Endothelial cell of umbilical vein (primary cell): ENCODE data around the gene MYO1B. TPM values are rescaled to one million over a fixed set of nuclear protein-coding genes. Genes with fewer than 3 reads are reported as not detected.

Experiments used
- BruUV-seq: library from RNA; stranded (reverse); fragments of 400-500 nt; replicated peaks from 2 replicates; lab custom pipeline; 2021; lab: Mats Ljungman, UMichigan
- CTCF ChIA-PET: fragments of 300-600, 350-600 bp; sonication (Branson Sonifier 250); formaldehyde crosslinking; loops from one replicate; lab custom pipeline; 2021; ENCODE audit warnings: antibody characterized with exemption, inconsistent platforms; lab: Charles Lee
- POLR2A ChIA-PET: fragments of 300-600, 350-600 bp; sonication (Branson Sonifier 250); formaldehyde crosslinking; loops from one replicate; lab custom pipeline; 2021; ENCODE audit warnings: antibody characterized with exemption, inconsistent platforms; lab: Charles Lee
- DNase-seq: peaks from one replicate; pipeline ENCODE4 v3.0.0-alpha.2; 2011; ENCODE audit warnings: low read depth, low spot score
- FAIRE-seq: peaks from 2 replicates; lab custom pipeline; 2011; peaks lifted over from hg19 to GRCh38; lab: Jason Lieb, UNC
- H2AFZ ChIP-seq: 2 replicates; pipeline ENCODE4 v1.6.0; 2012; ENCODE audit warnings: low read depth, low read length, control low read depth, inconsistent platforms
- H3K27ac ChIP-seq: 2 replicates; pipeline ENCODE4 v1.5.1; 2011; ENCODE audit warnings: low read depth, mild to moderate bottlenecking, control low read depth, low read length, moderate library complexity; ENCODE audit not compliant: insufficient read depth
- H3K27me3 ChIP-seq, 2 experiments: 2 replicates each; pipeline versions ENCODE4 v1.6.0 to v1.6.1; 2011; ENCODE audit warnings: low read length in 2 of 2, mixed read lengths in 1 of 2; ENCODE audit not compliant: control insufficient read depth in 2 of 2, insufficient read depth in 2 of 2
- H3K36me3 ChIP-seq, 2 experiments: 2 replicates in 1 of 2; 3 replicates in 1 of 2; pipeline ENCODE4 v1.5.1; 2011; ENCODE audit warnings: low read length in 2 of 2, mild to moderate bottlenecking in 1 of 2, moderate library complexity in 1 of 2; ENCODE audit not compliant: control insufficient read depth in 2 of 2, insufficient read depth in 2 of 2; ENCODE audit errors: extremely low read depth in 1 of 2
- H3K4me1 ChIP-seq: 3 replicates; pipeline ENCODE4 v1.5.1; 2011; ENCODE audit warnings: mild to moderate bottlenecking, low read length; ENCODE audit not compliant: control insufficient read depth, insufficient read depth; ENCODE audit errors: extremely low read depth
- H3K4me2 ChIP-seq: 2 replicates; pipeline ENCODE4 v1.6.1; 2011; ENCODE audit warnings: low read length, control low read depth, mixed read lengths; ENCODE audit not compliant: insufficient read depth
- H3K4me3 ChIP-seq, 3 experiments: fragments of 200-600 bp in 1 of 3; sonication (generic), shearing (Covaris generic) in 1 of 3; replicated peaks in 1 of 3; 2 replicates each; pipeline ENCODE4 v1.5.1; 2011 to 2016; ENCODE audit warnings: control low read depth in 3 of 3, low read length in 3 of 3, mild to moderate bottlenecking in 2 of 3, inconsistent platforms in 1 of 3, low read depth in 1 of 3, moderate library complexity in 1 of 3; ENCODE audit not compliant: insufficient read depth in 1 of 3
- H3K79me2 ChIP-seq: 2 replicates; pipeline ENCODE4 v1.6.0; 2012; ENCODE audit warnings: low read length, inconsistent platforms; ENCODE audit not compliant: control insufficient read depth, insufficient read depth
- H3K9ac ChIP-seq: replicated peaks from 2 replicates; pipeline ENCODE3; 2011; ENCODE audit warnings: low read length, control low read depth; ENCODE audit not compliant: insufficient read depth; ENCODE audit errors: extremely low read depth
- H3K9me1 ChIP-seq: replicated peaks from 3 replicates; pipeline ENCODE4 v1.6.0; 2011; ENCODE audit warnings: mild to moderate bottlenecking, low read length; ENCODE audit not compliant: control insufficient read depth, insufficient read depth; ENCODE audit errors: extremely low read depth
- H3K9me3 ChIP-seq: replicated peaks from 2 replicates; pipeline ENCODE4 v1.5.1; 2012; ENCODE audit warnings: low read length, inconsistent platforms; ENCODE audit not compliant: control insufficient read depth, insufficient read depth
- H4K20me1 ChIP-seq: replicated peaks from 2 replicates; pipeline ENCODE3; 2011; ENCODE audit warnings: mild to moderate bottlenecking, low read length; ENCODE audit not compliant: control insufficient read depth, insufficient read depth; ENCODE audit errors: extremely low read depth
- CTCF ChIP-seq, 2 donors: IDR thresholded peaks; 1 replicate in 1 of 2; 2 replicates in 1 of 2; pipeline ENCODE4 v1.5.1; 2011; ENCODE audit warnings: low read length in 2 of 2, mild to moderate bottlenecking in 2 of 2, moderate library complexity in 2 of 2, control low read depth in 1 of 2, inconsistent platforms in 1 of 2, low read depth in 1 of 2; ENCODE audit not compliant: insufficient read depth in 1 of 2; ENCODE audit errors: extremely low read depth in 1 of 2
- EZH2 ChIP-seq: IDR thresholded peaks from 2 replicates; pipeline ENCODE4 v1.6.1; 2012; ENCODE audit warnings: borderline replicate concordance, low read depth, mild to moderate bottlenecking, moderate library complexity, low read length, inconsistent platforms; ENCODE audit not compliant: severe bottlenecking
- FOS ChIP-seq: IDR thresholded peaks from 2 replicates; pipeline ENCODE4 v1.6.1; 2011; ENCODE audit warnings: mild to moderate bottlenecking, low read length, moderate library complexity, borderline replicate concordance; ENCODE audit not compliant: insufficient read depth
- GATA2 ChIP-seq: IDR thresholded peaks from 2 replicates; pipeline ENCODE4 v1.7.0; 2011; ENCODE audit warnings: low read depth, mild to moderate bottlenecking, moderate library complexity, mixed read lengths, low read length; ENCODE audit not compliant: insufficient read length, insufficient read depth
- JUN ChIP-seq: IDR thresholded peaks from 2 replicates; pipeline ENCODE4 v1.6.1; 2011; ENCODE audit warnings: borderline replicate concordance, low read depth; ENCODE audit not compliant: insufficient read length, insufficient read depth
- MAX ChIP-seq: IDR thresholded peaks from 2 replicates; pipeline ENCODE4 v1.6.1; 2011; ENCODE audit not compliant: insufficient read depth, insufficient read length
- MYC ChIP-seq: IDR thresholded peaks from one replicate; pipeline ENCODE4 v1.6.1; 2011; ENCODE audit warnings: mild to moderate bottlenecking, low read depth, low read length
- POLR2A ChIP-seq: IDR thresholded peaks from 2 replicates; pipeline ENCODE4 v1.6.1; 2012; ENCODE audit warnings: low read depth, mild to moderate bottlenecking, control low read depth, low read length
- POLR2AphosphoS5 ChIP-seq: IDR thresholded peaks from 2 replicates; pipeline ENCODE4 v1.6.1; 2012; ENCODE audit warnings: low read depth, mild to moderate bottlenecking, control low read depth, low read length, moderate library complexity; ENCODE audit not compliant: insufficient read depth
- dilution Hi-C: fragments of 300-500 bp; cut with MboI; formaldehyde crosslinking; loops from one replicate; pipeline ENCODE4 v1.15.0; 2019; ENCODE audit warnings: low sequenced_read_pairs; ENCODE audit not compliant: extremely low pct_ligation_motif_present
- intact Hi-C: fragments of 100-400 bp; cut with micrococcal nuclease; formaldehyde crosslinking; loops from one replicate; pipeline ENCODE4 v1.10.0; 2022
- polyA plus RNA-seq, 4 experiments: library from polyadenylated mRNA; depleted of rRNA in 3 of 4; stranded (reverse) in 3 of 4; unstranded in 1 of 4; fragments of >200 nt; gene quantifications; 2 replicates each; pipeline versions ENCODE4 v1.2.1 to v1.2.3, GENCODE V29; 2011 to 2012; ENCODE audit warnings: missing spikeins in 1 of 4
- total RNA-seq: library from RNA; stranded (reverse); gene quantifications from 2 replicates; pipeline ENCODE4 v1.2.3, GENCODE V29; 2021

MYO1B gene
- total and polyA plus RNA-seq, 2 donors (not counting 3 experiments of a cell fraction or from before 2014, with no cell fraction given): 8.7 to 51.1 TPM

- H4K20me1 ChIP-seq: no peaks in the 10 kb centered on the region
- H2AFZ ChIP-seq: no peak overlapping the region
- H3K9me1 ChIP-seq: no peaks in the 10 kb centered on the region
- H3K4me3 ChIP-seq: no peak overlapping the region
- dilution Hi-C loops: no loop called here
- POLR2A ChIA-PET: no interaction called here
- H3K27me3 ChIP-seq: no peaks in the 10 kb centered on the region
- H3K79me2 ChIP-seq: no peaks in the 10 kb centered on the region
- H3K9me3 ChIP-seq: no peaks in the 10 kb centered on the region
- H3K36me3 ChIP-seq: no peaks in the 10 kb centered on the region
- CTCF ChIA-PET: interaction anchor here (1.0 to 3.3 kb wide), 4 partner anchors 11 to 272 kb away, joined by 3 to 15 read pairs (median 4); no protein-coding TSS in a partner anchor
- H3K4me2 ChIP-seq: no peak overlapping the region
- TF ChIP-seq POLR2A (no peak), MAX (no peak), POLR2AphosphoS5 (no peak), JUN (no peak), EZH2 (no peak), GATA2 (no peak), CTCF (IDR thresholded peaks at IDR 0.05; ENCODE audit: extremely low read depth in 1 of 2, insufficient read depth in 1 of 2, low read depth in 1 of 2, low read length in 2 of 2) (no peak), FOS (no peak), MYC (no peak)
- no peak overlapping the region for H3K9ac ChIP-seq
- H3K4me1 ChIP-seq: no peaks in the 10 kb centered on the region
- intact Hi-C loops: no loop called here
- no peak for DNase-seq
- BruUV-seq: no TSS peak
- H3K27ac ChIP-seq: no peak overlapping the region
- no peak for FAIRE-seq
Observed at GRCh38 chr2:191228861-191229260, 16.3 kb upstream of the MYO1B start.
